Renal pelvis (tissue), 4 donors: ENCODE results near the gene BDP1. TPM values are rescaled to one million over a fixed set of nuclear protein-coding genes. Genes with fewer than 3 reads are reported as not detected.
"Not testable (repeated sequence)": the region's sequence is repeated elsewhere in the genome, so short reads cannot be mapped to it uniquely, and the experiment has no call there.

Source experiments
- DNase-seq: peaks from one replicate; pipeline ENCODE4 v3.0.0-alpha.2; 2013
- polyA plus RNA-seq, 3 donors: library from polyadenylated mRNA; unstranded; fragments of 120-200 nt; gene quantifications; one replicate each; pipeline ENCODE4 v1.2.1, GENCODE V29; 2013; ENCODE audit not compliant: insufficient read length in 3 of 3

The BDP1 gene
- polyA plus RNA-seq, 3 donors: 34.6 to 41.0 (median 37.4) TPM

DNA sequence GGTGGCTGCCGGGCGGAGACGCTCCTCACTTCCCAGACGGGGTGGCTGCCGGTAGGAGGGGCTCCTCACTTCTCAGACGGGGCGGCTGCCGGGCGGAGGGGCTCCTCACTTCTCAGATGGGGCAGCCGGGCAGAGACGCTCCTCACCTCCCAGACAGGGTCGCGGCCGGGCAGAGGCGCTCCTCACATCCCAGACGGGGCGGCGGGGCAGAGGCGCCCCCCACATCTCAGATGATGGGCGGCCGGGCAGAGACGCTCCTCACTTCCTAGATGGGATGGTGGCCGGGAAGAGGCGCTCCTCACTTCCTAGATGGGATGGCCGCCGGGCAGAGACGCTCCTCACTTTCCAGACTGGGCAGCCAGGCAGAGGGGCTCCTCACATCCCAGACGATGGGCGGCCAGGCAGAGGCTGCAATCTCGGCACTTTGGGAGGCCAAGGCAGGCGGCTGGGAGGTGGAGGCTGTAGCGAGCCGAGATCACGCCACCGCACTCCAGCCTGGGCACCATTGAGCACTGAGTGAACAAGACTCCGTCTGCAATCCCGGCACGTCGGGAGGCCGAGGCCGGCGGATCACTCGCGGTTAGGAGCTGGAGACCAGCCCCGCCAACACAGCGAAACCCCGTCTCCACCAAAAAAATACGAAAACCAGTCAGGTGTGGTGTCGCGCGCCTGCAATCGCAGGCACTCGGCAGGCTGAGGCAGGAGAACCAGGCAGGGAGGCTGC is 96.7 kb downstream of the BDP1 start:
- DNase-seq: not testable (repeated sequence)

DNA sequence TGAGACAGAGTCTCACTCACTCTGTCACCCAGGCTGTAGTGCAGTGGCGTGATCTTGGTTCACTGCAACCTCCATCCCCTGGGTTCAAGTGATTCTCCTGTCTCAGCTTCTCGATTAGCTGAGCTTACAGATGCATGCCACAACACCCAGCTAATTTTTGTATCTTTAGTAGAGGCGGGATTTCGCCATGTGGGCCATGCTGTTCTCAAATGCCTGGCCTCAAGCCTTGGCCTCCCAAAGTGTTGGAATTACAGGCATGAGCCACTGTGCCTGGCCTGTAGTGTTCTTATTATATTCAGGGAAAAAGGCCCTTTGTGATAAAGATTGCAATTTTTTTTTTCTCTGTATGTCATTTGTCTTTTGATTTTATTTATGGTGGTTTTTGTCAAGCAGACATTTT is 107.7 kb downstream of the BDP1 start:
- no peak for DNase-seq

DNA sequence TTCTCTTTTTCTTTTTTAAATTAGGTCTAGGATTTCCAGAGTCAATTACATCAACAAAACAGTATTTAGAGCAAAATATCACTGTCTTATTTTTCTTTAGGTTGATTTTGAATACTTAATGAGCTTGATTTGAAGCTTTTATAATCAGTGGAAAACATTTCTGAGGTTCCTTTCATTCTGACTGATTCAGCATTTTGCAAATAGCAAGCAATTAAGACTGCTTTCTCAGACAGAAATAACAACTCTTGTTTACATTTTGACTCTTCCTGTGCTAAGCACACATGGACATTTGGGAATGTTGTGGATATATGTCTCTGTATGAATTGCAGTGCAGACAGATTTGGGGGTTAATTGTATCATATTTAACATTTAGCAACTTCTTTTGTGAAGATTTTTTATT is 109.4 kb downstream of the BDP1 start:
- no peak for DNase-seq

DNA sequence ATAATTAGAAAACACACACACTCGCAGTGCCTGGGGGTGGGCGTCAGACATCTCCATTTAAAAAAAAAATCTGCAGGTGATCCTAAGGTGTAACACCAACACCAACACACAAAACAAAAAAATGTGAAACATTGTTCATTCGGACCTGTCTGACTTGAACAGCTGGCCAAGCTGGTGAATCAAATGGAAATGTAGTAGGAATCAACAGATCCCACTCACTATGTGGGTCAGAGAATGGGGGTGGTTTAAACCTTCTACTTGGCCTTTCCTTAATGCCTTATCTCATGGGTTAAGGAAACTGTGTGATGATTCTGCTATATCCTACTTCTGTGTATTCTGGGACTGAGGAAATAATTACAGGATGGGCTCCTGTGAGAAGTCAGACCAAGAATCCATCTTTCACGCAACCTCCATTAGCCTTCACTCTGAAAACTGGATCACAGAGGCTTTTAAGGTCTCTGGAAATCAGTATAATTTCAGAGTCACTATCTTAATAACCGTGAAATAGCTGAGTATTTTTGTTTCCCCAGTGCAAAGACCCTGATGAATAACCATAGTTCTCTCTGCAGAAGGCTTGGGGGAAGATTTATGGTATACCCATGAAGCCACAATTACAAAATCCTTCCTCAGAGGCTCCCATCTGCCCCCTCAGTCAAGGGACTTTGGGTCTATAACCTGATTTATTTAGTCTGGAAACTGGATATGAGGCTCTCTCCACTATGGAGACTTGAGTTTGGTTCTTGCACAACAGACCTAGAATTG is 114.5 kb downstream of the BDP1 start:
- no peak for DNase-seq

DNA sequence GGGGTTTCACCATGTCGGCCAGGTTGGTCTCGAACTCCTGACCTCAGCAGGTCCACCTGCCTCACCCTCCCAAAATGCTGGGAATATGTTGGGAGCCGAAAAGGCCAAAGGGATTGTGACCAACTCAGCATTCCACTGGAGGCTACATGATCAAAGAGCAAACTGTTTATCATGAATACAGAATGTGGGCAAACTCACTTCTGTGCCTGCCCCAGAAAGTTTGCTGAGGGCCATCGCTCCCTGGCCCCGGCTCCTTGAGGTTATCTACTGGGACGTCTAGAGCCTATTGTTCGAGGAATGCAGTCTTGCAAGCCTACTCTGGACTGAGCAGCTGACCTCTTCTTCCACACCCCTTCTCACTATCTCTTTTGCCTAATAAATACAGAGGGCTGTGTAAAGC is 116.4 kb downstream of the BDP1 start:
- DNase-seq: not testable (repeated sequence)

DNA sequence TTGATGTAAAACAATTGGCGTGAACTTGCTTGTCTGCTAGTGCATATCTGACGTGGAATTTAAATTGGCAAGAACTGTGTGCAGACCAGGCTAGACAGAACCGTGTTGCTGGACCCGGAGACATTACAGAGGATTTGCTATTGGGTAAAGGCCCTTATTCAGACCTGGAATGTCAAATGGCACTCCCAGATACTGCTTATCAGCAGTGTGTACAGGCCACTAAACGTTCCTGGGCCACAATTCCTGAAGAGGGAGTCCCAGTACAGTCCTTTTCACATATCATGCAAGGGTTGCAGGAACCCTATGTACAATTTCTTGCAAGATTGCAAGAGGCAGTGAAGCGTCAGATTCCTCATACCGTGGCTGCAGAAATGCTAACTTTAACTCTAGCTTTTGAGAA is 118.1 kb downstream of the BDP1 start:
- DNase-seq: no peak

DNA sequence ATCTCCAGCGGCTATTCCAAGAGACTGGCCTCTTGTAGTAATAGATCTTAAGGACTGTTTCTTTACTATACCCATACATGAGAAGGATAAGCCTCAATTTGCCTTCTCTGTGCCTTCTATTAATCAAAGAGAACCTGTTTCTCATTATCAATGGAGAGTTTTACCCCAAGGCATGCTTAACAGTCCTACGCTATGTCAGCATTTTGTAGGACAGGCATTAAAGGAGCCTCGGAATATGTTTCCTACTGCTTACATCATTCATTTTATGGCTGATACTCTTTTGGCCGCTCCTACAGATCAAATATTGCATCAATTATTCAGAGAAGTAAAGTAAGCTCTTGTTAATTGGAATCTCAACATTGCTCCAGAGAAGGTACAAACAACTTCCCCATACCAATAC is 120.1 kb downstream of the BDP1 start:
- DNase-seq: not testable (repeated sequence)

DNA sequence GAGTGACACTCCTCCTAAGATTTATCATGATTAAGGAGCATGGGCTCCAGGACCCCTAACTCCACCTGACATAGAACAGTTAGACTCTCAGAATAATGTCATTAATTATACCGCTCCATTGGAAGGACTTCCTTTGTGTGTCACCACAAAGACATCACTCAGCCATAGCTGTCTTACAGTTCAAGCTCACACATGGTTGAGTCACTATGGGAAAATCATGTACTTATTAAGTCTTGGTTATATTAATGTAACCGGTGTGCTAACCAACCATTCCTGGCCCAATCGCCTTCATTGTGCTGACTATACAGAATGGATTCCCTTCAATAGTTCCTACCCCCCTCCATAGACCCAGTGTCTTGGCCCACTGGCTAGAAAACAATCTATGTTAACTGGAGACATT is 120.8 kb downstream of the BDP1 start:
- no peak for DNase-seq

DNA sequence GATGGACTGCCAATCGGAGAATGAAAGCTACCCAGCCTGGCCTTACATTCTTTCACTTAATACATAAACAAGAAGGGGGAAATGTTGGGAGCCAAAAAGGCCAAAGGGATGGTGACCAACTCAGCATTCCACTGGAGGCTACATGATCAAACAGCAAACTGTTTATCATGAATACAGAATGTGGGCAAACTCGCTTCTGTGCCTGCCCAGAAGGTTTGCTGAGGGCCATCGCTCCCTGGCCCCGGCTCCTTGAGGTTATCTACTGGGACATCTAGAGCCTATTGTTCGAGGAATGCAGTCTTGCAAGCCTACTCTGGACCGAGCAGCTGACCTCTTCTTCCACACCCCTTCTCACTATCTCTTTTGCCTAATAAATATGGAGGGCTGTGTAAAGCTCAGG is 122.4 kb downstream of the BDP1 start:
- not testable (repeated sequence) for DNase-seq

DNA sequence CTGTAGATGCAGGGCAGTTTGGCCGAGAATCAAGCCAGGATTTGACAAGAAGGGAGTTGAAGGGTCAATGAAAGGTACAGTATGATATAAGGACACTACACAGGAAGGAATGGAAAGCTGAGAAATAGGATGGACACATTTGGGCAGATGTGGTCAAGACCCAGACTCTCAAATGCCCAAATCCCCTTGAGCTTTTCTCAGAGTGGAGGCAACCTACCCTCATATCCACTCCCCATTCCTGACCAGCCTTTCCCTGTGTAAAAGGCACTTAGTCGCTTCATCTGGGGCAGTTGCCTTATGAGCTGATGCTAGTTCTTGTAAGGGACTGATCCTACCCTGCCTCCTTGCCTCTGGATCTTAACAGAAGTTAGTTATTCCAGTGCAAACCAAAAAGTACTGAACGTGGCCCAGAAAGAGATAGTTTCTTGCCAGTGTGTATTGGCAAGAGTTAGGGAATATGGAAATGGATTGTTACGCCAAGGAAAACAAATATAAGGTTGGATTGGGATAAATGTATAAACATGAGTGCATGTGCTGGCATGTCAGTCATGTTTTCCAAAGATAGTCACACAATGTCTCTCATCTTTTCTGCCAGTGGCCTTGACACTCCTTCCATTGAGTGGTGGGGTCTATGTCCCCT is 127.6 kb downstream of the BDP1 start:
- DNase-seq: no peak

DNA sequence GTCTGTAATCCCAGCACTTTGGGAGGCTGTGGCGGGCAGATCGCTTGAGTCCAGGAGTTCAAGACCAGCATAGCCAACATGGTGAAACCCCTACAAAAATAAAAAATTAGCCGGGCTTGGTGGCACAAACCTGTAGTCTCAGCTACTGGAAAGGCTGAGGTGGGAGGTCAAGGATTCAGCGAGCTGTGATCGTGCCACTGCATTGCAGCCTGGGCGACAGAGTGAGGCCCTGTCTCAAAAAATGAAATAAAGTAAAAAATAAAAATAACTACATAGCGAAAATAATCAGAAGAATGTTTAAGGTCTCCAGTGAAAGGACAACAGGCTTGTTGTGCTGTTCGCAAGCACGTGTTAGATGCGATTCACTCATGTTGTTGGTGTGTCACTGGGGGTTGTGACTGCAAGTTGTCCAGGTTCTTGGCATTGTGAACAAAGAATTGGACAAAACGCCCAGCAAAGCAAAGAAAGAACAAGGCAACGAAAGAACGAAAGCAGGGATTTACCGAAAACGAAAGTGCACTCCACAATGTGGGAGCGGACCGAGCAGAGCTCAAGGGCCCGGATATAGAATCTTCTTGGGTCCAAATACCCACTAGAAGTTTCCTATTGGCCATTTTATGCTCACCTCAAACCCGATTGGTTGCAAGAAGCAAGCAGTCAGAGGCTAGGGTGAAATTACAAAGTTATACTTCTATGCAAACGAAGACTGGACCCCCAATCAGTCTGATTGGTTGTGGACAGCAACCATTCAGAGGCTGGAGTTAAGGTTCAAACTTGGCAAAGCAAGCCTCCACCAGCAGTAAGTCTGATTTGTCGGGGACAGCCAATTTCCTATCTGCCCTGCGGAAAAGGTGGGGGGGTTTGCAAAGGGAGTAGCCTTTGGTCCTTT is 130.8 kb downstream of the BDP1 start:
- no peak for DNase-seq

DNA sequence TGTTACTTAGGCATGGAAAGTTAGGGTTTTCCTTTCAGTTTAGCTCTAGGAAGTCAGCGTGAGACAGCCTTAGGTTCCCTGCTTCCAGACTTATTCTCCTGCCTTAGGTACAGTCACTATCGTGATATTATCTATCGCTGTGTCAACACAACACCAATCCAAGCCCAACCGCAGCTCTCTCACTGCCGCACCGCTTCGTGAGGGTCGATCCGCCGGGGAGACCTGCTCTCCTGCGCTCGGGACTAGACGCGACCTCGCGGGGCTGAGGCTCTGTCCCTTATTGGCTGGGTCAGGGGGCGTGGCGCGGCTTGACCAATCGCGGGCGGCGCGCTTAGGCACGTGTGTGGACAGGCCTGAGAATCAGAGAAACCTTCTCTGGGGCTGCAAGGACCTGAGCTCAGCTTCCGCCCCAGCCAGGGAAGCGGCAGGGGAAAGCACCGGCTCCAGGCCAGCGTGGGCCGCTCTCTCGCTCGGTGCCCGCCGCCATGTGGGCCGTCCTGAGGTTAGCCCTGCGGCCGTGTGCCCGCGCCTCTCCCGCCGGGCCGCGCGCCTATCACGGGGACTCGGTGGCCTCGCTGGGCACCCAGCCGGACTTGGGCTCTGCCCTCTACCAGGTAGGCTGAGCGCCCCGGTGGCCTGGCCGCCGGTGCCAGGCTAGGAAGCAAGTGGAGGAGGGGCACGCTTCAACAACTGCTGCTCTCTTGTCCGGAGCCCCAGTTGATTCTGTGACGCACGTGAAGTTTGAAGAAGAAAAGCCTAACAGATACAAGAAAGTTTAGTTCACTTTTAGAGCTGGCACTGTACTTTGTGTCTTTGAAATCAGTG is 131.7 kb downstream of the BDP1 start, which contains the start of gene MCCC2:
Gene MCCC2 (plus strand): TSS at position 400 of the 825 bp plus-strand sequence. CDS start 86 bp downstream, at position 486.
- peak; percentile 94 for DNase-seq

DNA sequence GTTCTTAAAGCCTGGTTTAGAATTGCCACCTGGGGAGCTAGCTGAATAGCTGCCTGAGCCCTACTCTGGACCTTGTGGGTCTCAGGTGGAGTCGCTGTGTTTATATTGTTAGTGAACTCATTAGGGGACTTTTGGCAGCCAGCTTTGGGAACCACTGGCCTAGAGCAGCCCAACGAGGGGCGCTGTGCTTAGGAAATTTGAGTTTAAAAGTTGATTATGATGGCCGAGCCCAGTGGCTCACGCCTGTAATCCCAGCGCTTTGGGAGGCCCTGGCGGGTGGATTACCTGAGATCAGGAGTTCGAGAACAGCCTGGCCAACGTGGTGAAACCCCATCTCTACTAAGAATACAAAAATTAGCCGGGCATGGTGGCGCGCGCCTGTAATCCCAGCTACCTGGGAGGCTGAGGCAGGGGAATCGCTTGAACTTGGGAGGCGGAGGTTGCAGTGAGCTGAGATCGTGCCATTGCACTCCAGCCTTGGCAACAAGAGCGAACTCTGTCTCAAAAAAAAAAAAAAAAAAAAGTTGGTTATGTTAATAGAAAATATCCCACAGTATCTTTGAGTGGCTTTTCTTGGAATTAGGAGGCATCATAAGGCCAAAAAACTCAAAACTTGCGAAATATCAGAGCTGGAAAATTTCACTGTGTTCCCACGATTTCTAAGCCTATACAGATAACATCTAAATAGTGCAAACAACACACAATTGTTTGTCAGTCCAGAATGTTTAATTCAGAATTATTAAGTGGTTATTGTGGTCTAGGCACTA is 132.5 kb downstream of the BDP1 start:
- DNase-seq: no peak

DNA sequence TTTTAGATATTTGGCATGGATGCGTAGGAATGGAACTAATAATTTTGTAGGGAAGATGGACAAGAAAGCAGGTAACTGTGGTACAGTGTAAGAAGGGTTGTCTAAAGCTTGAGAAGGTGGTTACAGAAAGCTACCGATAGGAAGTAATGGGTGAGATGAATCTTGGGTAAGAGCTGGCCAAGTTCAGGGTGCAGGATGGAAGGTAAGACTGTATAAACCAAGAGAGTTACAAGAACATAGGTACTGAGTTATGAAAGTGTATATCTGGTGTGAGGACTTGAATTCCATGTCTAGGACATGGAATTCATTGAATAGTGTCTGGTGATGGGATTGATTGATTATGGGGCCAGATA is 133.1 kb downstream of the BDP1 start:
- DNase-seq: no peak

DNA sequence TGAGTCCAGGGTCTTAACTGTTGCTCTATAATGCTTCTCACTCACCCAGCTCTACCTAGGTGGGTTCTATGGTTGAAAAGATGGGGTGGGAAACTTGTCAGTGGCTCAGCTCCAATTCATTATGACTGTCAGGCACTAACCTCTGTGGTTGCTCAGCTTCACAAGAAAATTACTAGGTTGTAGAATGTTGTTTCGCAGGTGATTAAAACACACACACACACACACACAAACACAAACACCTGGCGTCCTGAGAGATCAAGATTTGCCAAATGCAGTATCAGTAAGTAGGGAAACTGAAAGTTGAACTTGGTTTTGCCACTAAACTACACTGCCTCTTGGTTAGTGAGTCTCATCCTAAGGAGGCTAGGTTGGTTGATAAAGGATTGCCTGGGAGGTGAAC is 134.5 kb downstream of the BDP1 start:
- DNase-seq: no peak

DNA sequence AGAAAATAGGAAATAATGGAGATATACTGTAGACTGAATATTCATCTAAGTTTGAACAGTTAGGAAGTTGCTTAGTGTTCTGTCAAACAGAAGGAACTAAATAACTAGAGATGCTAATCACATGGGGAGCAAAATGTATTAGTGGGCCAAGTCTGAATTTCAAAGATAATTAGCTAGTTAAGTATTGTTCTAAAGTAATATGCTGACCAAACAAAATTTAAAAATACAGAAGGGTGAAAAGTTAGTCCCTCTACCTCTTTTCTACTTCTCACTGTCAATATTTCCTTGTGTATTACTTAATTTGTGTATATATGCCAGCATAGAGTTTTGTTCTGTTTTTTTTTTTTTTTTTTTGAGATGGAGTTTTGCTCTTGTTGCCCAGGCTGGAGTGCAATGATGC is 135.6 kb downstream of the BDP1 start:
- DNase-seq: no peak

DNA sequence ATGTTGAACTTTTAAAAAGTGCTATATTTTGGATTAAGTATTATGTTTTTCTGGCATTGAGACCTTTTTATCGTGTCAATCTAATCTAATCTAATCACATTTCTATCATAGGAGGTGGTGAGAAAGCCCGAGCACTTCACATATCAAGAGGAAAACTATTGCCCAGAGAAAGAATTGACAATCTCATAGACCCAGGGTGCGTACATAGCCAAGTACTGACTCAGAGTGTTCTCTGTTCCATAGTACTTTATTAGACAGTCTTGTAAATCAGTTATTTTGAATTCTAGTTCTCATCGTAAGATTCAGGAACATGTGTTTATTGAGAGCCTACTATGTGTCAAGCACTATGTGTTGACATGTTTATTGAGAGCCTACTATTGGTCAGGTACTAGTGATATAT is 140.7 kb downstream of the BDP1 start:
- no peak for DNase-seq

DNA sequence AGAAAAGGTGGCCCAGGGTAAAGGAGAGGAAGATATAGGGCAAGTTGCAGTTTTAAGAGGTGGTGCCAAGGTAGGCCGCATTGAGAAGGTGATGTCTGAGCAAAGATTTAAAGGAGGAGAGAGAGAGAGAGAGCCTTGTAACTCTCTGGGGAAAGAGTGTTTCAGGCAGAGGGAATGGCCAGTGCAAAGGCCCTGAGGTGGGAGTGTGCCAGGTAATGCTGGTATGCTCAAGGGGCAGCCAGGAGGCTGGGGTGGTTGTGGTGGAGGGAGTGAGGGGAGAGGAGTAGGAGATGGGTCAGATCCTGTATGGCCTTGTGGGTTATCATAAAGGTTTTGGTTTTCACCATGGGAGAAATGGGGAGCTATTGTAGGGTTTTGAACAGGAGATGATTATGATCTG is 141.6 kb downstream of the BDP1 start:
- DNase-seq: no peak

DNA sequence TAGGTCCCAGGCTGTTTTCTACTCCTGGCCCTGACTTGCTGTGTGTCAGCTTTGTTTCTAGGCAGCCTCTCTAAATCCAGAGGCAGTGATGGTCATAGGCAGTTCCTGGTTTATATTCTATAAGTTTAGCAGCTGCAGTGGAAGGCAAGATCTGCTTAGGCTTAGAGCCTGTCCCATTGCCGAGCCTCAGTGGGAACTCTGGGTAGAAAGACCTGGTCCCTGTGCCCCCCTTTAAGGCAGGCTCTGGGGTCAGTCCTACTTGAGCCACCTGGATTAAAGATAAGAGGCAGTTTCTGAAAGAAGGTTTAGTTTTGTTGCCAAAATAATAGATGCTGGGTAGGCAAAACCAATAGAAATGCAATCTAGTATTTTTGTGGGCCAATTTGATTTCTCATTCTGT is 145.3 kb downstream of the BDP1 start:
- DNase-seq: no peak
